ENCODE results near the gene DCP1B. TPM values are rescaled to one million over a fixed set of nuclear protein-coding genes. Genes with fewer than 3 reads are reported as not detected.

DCP1B gene
- total and polyA plus RNA-seq, 2 experiments from 2014 or later, result 27.8 to 27.9 TPM

DNA sequence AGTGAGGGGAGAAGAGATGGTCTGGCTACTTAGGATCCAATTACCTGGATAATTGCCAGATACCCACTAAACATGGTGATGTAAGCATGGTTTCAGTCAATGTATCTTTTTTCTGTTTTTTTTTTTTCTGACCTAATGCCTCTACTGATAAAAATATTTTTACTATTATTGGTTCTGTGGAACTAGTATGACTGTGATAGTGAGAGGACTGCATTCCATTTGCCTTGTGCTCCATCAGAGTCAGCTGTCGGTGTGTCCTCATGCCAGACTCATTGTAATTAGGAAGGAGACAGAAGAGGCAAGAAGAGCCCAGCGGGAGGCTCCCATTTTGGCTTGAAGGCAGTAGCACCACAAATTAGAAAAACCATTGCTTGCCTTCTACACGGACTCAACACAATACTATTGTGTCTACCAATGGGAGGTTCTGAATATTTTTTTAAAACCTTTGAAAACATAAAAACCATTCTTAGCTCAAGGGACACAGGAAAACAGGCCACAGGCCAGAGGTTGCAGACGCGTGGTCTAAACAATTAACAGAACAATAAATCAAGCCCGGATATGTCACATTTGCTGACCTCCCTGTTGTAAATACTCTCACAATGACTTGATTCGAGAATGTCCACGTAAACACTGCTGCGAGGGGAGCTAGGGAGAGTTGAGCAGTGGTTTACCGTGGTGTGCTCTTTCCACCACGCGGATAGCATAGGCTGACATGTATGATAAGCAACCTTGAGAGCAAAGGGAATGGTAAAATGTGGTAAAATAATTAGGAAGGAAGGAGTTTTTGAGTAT lies 13.5 kb upstream of the DCP1B start:
- H3K27me3 ChIP-seq, result no peaks in the 10 kb centered on the region
- H3K9me3 ChIP-seq (ENCODE audit: low read depth), result no peaks in the 10 kb centered on the region
- no peaks in the 10 kb centered on the region for H3K36me3 ChIP-seq
- H3K27ac ChIP-seq, result no peak overlapping the region
- DNase-seq (ENCODE audit: low read depth in 1 of 2, low spot score in 1 of 2), result no peak
- H3K4me3 ChIP-seq, result no peak overlapping the region
- peaks cover 19% of the 10 kb centered on the region for H3K4me1 ChIP-seq (ENCODE audit: low read depth)
- TF ChIP-seq, protein P1, sequence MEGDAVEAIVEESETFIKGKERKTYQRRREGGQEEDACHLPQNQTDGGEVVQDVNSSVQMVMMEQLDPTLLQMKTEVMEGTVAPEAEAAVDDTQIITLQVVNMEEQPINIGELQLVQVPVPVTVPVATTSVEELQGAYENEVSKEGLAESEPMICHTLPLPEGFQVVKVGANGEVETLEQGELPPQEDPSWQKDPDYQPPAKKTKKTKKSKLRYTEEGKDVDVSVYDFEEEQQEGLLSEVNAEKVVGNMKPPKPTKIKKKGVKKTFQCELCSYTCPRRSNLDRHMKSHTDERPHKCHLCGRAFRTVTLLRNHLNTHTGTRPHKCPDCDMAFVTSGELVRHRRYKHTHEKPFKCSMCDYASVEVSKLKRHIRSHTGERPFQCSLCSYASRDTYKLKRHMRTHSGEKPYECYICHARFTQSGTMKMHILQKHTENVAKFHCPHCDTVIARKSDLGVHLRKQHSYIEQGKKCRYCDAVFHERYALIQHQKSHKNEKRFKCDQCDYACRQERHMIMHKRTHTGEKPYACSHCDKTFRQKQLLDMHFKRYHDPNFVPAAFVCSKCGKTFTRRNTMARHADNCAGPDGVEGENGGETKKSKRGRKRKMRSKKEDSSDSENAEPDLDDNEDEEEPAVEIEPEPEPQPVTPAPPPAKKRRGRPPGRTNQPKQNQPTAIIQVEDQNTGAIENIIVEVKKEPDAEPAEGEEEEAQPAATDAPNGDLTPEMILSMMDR (IDR thresholded peaks at IDR 0.05; ENCODE audit: low read depth, low read length), result no peak

DNA sequence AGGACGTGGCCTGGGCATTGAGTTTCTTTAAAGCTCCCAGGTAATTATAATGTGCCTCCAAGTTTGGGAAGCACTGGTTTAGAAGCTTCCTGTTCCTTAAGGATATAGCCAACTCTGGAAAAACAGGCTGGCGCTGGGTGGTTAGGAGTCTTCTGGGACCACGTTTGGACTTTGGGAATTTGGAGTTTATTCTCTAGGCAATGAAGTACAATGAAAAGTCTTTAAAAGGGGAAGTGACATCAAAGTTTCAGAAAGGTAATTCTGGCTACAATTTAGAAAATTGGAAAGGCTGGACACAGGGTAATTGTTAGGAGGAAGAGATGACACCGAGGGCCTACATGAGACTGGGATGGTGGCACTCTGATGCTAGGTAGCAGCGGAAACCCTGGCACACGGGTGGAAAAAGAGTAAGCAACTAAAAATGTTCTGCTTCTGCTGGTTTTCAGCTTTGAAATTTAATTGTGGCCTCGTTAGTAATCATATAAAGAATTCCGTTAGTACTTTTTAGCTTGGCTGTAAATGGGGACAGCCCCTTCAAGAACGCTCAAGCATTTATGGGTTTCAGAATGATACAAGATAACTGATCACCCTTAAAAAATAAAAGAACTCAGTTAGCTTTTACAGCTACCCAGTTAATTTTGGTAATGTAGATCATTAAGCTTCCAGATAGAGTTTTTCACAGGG lies 12.7 kb upstream of the DCP1B start:
- no peak for DNase-seq (ENCODE audit: low read depth in 1 of 2, low spot score in 1 of 2)
- TF ChIP-seq, protein P1 (IDR thresholded peaks at IDR 0.05; ENCODE audit: low read depth, low read length), result no peak
- Histone ChIP-seq H3K9me3 (ENCODE audit: low read depth) (no peaks in the 10 kb centered on the region), H3K27me3 (no peaks in the 10 kb centered on the region), H3K36me3 (no peaks in the 10 kb centered on the region), H3K4me1 (ENCODE audit: low read depth) (peaks cover 19% of the 10 kb centered on the region), H3K4me3 (no peak overlapping the region), H3K27ac (no peak overlapping the region)

DNA sequence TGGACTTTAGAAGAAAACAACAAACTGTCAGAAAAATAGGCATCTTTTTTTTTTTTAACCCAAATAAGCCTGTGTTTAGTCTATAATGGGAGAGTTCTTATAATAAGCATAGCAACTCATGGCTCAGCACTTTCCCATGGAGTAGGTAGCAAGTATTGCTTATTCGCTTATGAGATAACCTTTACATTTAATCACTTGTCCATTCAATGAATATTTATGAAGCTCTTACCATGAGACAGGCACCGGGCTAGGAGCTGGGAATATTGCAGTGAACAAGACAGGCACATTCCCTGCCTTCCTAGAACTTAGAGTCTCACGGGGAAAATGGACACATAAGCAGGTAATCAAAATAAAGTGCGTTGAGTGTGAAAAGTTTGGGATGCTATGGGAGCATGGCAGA lies 10.0 kb upstream of the DCP1B start:
- Histone ChIP-seq H3K9me3 (ENCODE audit: low read depth) (no peaks in the 10 kb centered on the region), H3K4me3 (no peak overlapping the region), H3K27ac (peak overlapping the region; percentile 44), H3K27me3 (no peaks in the 10 kb centered on the region), H3K36me3 (no peaks in the 10 kb centered on the region), H3K4me1 (ENCODE audit: low read depth) (peaks cover 23% of the 10 kb centered on the region)
- TF ChIP-seq, protein P1 (IDR thresholded peaks at IDR 0.05; ENCODE audit: low read depth, low read length), result no peak
- DNase-seq (ENCODE audit: low read depth in 1 of 2, low spot score in 1 of 2), result no peak

DNA sequence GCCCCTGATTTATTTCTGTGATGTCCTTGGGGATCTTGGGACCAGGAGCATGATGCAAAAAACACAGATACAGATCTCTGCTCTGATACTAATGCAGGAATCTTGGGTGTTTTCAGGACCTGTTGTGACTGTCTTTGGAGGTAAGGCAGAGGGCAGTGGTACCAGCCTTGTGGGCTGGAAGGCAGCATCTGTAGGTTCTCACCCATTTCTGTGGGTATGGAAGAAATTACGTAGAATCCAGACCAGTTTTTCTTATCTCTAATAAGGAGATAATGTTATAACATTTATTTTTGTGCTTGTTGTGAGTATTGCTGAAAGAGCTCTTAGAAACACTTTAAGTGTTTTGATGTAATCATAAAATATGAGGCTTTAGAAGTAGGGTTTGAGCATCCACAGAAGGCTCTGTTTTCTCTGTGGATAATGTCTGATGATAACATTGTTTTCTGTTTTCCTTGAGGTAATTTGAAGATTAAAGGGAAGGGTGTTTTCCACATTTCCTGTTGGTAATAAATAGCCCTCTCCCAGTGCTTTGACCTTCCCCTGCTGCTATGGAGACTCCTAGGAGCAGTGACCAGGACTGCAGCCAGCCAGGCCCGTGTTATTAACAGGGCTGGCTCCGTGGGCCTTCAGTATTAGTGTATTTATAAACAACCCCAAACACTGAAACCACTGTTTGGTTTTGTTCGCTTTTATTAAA lies 9.4 kb upstream of the DCP1B start:
- Histone ChIP-seq H3K4me3 (no peak overlapping the region), H3K27ac (peak overlapping the region; percentile 44), H3K4me1 (ENCODE audit: low read depth) (peaks cover 24% of the 10 kb centered on the region), H3K36me3 (no peaks in the 10 kb centered on the region), H3K9me3 (ENCODE audit: low read depth) (no peaks in the 10 kb centered on the region), H3K27me3 (no peaks in the 10 kb centered on the region)
- TF ChIP-seq, protein P1 (IDR thresholded peaks at IDR 0.05; ENCODE audit: low read depth, low read length), result no peak
- peak; percentile 43 to 52 for DNase-seq (ENCODE audit: low read depth in 1 of 2, low spot score in 1 of 2)

- Histone ChIP-seq H3K27ac (peak overlapping the region; percentile 44), H3K4me3 (no peak overlapping the region), H3K4me1 (ENCODE audit: low read depth) (peaks cover 24% of the 10 kb centered on the region), H3K27me3 (no peaks in the 10 kb centered on the region), H3K9me3 (ENCODE audit: low read depth) (no peaks in the 10 kb centered on the region), H3K36me3 (no peaks in the 10 kb centered on the region)
- TF ChIP-seq, protein P1 (IDR thresholded peaks at IDR 0.05; ENCODE audit: low read depth, low read length), result no peak
- DNase-seq (ENCODE audit: low read depth in 1 of 2, low spot score in 1 of 2), result no peak
Measured at GRCh38 chr12:2013086-2013485, 8.8 kb upstream of the DCP1B start.
